Endodermal cell (in vitro differentiated cells): ENCODE measurements around the gene OR52I2. TPM values are rescaled to one million over a fixed set of nuclear protein-coding genes. Genes with fewer than 3 reads are reported as not detected.

Experiments used
- DNase-seq: peaks from one replicate; pipeline ENCODE4 v3.0.0-alpha.2; 2017
- H3K27ac ChIP-seq: 2 replicates; pipeline ENCODE4 v1.5.1; 2013; ENCODE audit warnings: mild to moderate bottlenecking, low read depth, low read length, moderate library complexity
- H3K27me3 ChIP-seq: 2 replicates; pipeline ENCODE4 v1.6.1; 2013; ENCODE audit warnings: mild to moderate bottlenecking, low read length, moderate library complexity; ENCODE audit not compliant: insufficient read depth, control insufficient read depth, poor library complexity, severe bottlenecking
- H3K36me3 ChIP-seq: 2 replicates; pipeline ENCODE4 v1.7.0; 2013; ENCODE audit warnings: mild to moderate bottlenecking, low read length, moderate library complexity; ENCODE audit not compliant: control insufficient read depth, insufficient read depth
- H3K4me1 ChIP-seq: one replicate; pipeline ENCODE4 v1.7.0; 2013; ENCODE audit warnings: low read length; ENCODE audit not compliant: control insufficient read depth, insufficient read depth
- H3K4me3 ChIP-seq: 2 replicates; pipeline ENCODE4 v1.5.1; 2013; ENCODE audit warnings: mild to moderate bottlenecking, low read length, moderate library complexity
- H3K9ac ChIP-seq: 2 replicates; pipeline ENCODE4 v1.6.1; 2013; ENCODE audit warnings: mild to moderate bottlenecking, low read length, moderate library complexity; ENCODE audit not compliant: poor library complexity, severe bottlenecking; ENCODE audit errors: extremely low read depth
- H3K9me3 ChIP-seq: 2 replicates; pipeline ENCODE4 v1.6.1; 2013; ENCODE audit warnings: mild to moderate bottlenecking, low read length, moderate library complexity; ENCODE audit not compliant: control insufficient read depth
- H3K27ac Mint-ChIP-seq: 2 replicates; pipeline ENCODE4 v1.8.0; 2020; ENCODE audit warnings: mixed read lengths
- H3K27me3 Mint-ChIP-seq: 2 replicates; pipeline ENCODE4 v1.8.0; 2021; ENCODE audit warnings: mild to moderate bottlenecking, mixed read lengths; ENCODE audit not compliant: insufficient read depth
- H3K36me3 Mint-ChIP-seq: 2 replicates; pipeline ENCODE4 v1.8.0; 2020; ENCODE audit warnings: low read depth, mixed read lengths
- H3K4me1 Mint-ChIP-seq: 2 replicates; pipeline ENCODE4 v1.8.0; 2020; ENCODE audit warnings: mixed read lengths
- H3K4me3 Mint-ChIP-seq: 2 replicates; pipeline ENCODE4 v1.8.0; 2020; ENCODE audit warnings: mild to moderate bottlenecking, moderate library complexity, mixed read lengths
- H3K9me3 Mint-ChIP-seq: 2 replicates; pipeline ENCODE4 v1.8.0; 2020; ENCODE audit warnings: mild to moderate bottlenecking, mixed read lengths
- WGBS, 2 experiments: methylation state at CpG; one replicate each; pipeline versions ENCODE4 v1.1.5 to v1.1.7; 2013; ENCODE audit warnings: missing lambda C conversion rate in 2 of 2, mixed read lengths in 1 of 2; ENCODE audit not compliant: insufficient coverage in 1 of 2, insufficient read length in 1 of 2; 5-methylcytosine and 5-hydroxymethylcytosine counted together
- total RNA-seq, 2 donors: library from RNA; stranded (reverse); fragmentation: NEBNext Ultra II Directional in 1 of 2; extraction: Animal tissue kit (Norgen Biotek cat#: 25700) in 1 of 2; gene quantifications; 2 replicates in 1 of 2; 3 replicates in 1 of 2; pipeline ENCODE4 v1.2.1, GENCODE V29; 2021
- TF ChIP-seq, protein P1 (sequence below): fragments of 200-600 bp; sonication (generic); conservative IDR thresholded peaks from 2 replicates; pipeline ENCODE4 v1.5.0; 2021; ENCODE audit warnings: antibody characterized with exemption, mild to moderate bottlenecking

OR52I2 gene
- total RNA-seq, 2 donors from 2014 or later = not detected

- H3K36me3 Mint-ChIP-seq = no peaks in the 10 kb centered on the region
These were observed 38.0 kb upstream of the OR52I2 start for GRCh38 chr11:4543561-4543960.

DNA sequence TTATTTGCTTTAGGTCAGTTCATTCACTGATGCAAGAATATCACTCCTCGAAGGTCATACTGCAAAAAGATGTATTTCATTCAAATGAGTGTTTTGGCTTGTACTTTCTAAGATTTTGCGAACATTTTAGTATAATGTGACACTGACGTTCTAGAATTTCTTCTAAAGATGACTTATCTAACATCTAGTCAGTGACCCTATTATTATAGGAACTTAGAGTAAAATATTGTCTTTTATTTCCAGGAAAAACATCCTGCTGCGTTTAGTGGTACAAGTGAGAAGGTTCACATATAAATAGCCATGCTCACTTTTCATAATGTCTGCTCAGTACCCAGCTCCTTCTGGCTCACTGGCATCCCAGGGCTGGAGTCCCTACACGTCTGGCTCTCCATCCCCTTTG lies 36.7 kb upstream of the OR52I2 start, which contains the start of gene OR52M1:
OR52M1 (plus strand) TSS at position 301 of the 400 bp plus-strand sequence; CDS start at position 301, 0 bp downstream.
- H3K4me3 Mint-ChIP-seq = no peak within 1 kb of the TSS
- no peaks in the 10 kb centered on the region for H3K9me3 ChIP-seq
- H3K9ac ChIP-seq = no peak within 1 kb of the TSS
- no peak for DNase-seq
- H3K36me3 ChIP-seq = no peaks in the 10 kb centered on the region
- TF ChIP-seq, protein P1, sequence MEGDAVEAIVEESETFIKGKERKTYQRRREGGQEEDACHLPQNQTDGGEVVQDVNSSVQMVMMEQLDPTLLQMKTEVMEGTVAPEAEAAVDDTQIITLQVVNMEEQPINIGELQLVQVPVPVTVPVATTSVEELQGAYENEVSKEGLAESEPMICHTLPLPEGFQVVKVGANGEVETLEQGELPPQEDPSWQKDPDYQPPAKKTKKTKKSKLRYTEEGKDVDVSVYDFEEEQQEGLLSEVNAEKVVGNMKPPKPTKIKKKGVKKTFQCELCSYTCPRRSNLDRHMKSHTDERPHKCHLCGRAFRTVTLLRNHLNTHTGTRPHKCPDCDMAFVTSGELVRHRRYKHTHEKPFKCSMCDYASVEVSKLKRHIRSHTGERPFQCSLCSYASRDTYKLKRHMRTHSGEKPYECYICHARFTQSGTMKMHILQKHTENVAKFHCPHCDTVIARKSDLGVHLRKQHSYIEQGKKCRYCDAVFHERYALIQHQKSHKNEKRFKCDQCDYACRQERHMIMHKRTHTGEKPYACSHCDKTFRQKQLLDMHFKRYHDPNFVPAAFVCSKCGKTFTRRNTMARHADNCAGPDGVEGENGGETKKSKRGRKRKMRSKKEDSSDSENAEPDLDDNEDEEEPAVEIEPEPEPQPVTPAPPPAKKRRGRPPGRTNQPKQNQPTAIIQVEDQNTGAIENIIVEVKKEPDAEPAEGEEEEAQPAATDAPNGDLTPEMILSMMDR = no peak
- WGBS, 2 experiments = 92 to 93% methylated on average over 3 of the region's 5 CpGs
- no peak within 1 kb of the TSS for H3K27ac ChIP-seq
- no peaks in the 10 kb centered on the region for H3K4me1 ChIP-seq
- H3K4me1 Mint-ChIP-seq = no peaks in the 10 kb centered on the region
- peaks cover 15% of the 10 kb centered on the region for H3K27me3 ChIP-seq
- H3K36me3 Mint-ChIP-seq = no peaks in the 10 kb centered on the region
- peaks cover 21% of the 10 kb centered on the region for H3K27me3 Mint-ChIP-seq
- H3K4me3 ChIP-seq = no peak within 1 kb of the TSS
- peaks cover 2% of the 10 kb centered on the region for H3K9me3 Mint-ChIP-seq
- no peak within 1 kb of the TSS for H3K27ac Mint-ChIP-seq

More at GRCh38 chr11:4543561-4543960, 38.0 kb upstream of the OR52I2 start:
- Mint-ChIP-seq H3K4me1 (no peaks in the 10 kb centered on the region), H3K27me3 (peaks cover 18% of the 10 kb centered on the region), H3K9me3 (no peaks in the 10 kb centered on the region), H3K4me3 (no peak overlapping the region), H3K27ac (no peak overlapping the region)
- H3K4me3 ChIP-seq = no peak overlapping the region
- TF ChIP-seq, protein P1 = no peak
- H3K27me3 ChIP-seq = peaks cover 15% of the 10 kb centered on the region
- DNase-seq = no peak
- H3K36me3 ChIP-seq = no peaks in the 10 kb centered on the region
- no peak overlapping the region for H3K27ac ChIP-seq
- H3K9ac ChIP-seq = no peak overlapping the region
- no peaks in the 10 kb centered on the region for H3K9me3 ChIP-seq
- H3K4me1 ChIP-seq = no peaks in the 10 kb centered on the region

GRCh38 chr11:4546878-4547277 lies 34.7 kb upstream of the OR52I2 start:
- no peaks in the 10 kb centered on the region for H3K36me3 Mint-ChIP-seq
- no peaks in the 10 kb centered on the region for H3K4me1 Mint-ChIP-seq
- no peak overlapping the region for H3K4me3 Mint-ChIP-seq
- peaks cover 4% of the 10 kb centered on the region for H3K27me3 ChIP-seq
- H3K27ac Mint-ChIP-seq = no peak overlapping the region
- peaks cover 6% of the 10 kb centered on the region for H3K9me3 Mint-ChIP-seq
- no peak for DNase-seq
- TF ChIP-seq, protein P1 = no peak
- no peak overlapping the region for H3K4me3 ChIP-seq
- no peaks in the 10 kb centered on the region for H3K9me3 ChIP-seq
- H3K27me3 Mint-ChIP-seq = peaks cover 12% of the 10 kb centered on the region
- WGBS, 2 experiments = no CpG with 5 or more reads among the region's 1 CpG
- no peaks in the 10 kb centered on the region for H3K4me1 ChIP-seq
- H3K9ac ChIP-seq = no peak overlapping the region
- H3K36me3 ChIP-seq = no peaks in the 10 kb centered on the region
- H3K27ac ChIP-seq = no peak overlapping the region
